ENCODE results near the gene NOTCH2.

Gene NOTCH2

DNA sequence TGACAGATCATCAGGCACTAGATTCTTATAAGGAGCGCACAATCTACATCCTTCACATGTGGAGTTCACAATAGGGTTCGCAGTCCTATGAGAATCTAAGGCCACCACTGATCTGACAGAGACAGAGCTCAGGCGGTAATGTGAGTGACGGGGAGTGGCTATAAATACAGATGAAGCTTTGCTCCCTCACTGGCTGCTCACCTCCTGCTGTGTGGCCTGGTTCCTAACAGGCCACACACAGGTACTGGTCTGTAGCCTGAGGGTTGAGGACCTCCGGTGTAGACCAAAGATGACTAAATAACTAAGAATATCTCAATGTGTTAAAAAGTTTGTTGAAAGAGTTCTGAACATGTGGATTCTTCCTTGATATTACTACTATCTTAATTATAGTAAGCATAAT is 117.0 kb downstream of the NOTCH2 start:
- H3K9me3 ChIP-seq (ENCODE audit: insufficient read depth, low read depth, low read length) = no peaks in the 10 kb centered on the region
- no peak overlapping the region for H4K12ac ChIP-seq (ENCODE audit: low read depth, low read length)
- no peak overlapping the region for H3K4ac ChIP-seq (ENCODE audit: low read depth, low read length)
- peaks cover 11 to 23% of the 10 kb centered on the region in 2 experiments for H3K36me3 ChIP-seq (ENCODE audit: control insufficient read depth in 1 of 2, insufficient read depth in 2 of 2, low read length in 2 of 2)
- no peak overlapping the region for H3K23ac ChIP-seq (ENCODE audit: low read length)
- no peak overlapping the region for H2BK5ac ChIP-seq (ENCODE audit: low read depth, low read length, poor library complexity)
- DNase-seq = no peak
- H3K27me3 ChIP-seq (ENCODE audit: insufficient read depth, low read length) = no peaks in the 10 kb centered on the region
- no peaks in the 10 kb centered on the region for H3K79me1 ChIP-seq (ENCODE audit: low read length)
- no peak overlapping the region for H3K18ac ChIP-seq (ENCODE audit: low read length)
- no peak overlapping the region for H2BK12ac ChIP-seq (ENCODE audit: low read length)
- no peak overlapping the region for H3K14ac ChIP-seq (ENCODE audit: low read length)
- no peak overlapping the region for H2BK120ac ChIP-seq (ENCODE audit: insufficient read depth, low read length, poor library complexity)
- H3K4me2 ChIP-seq (ENCODE audit: low read length) = no peak overlapping the region
- no peaks in the 10 kb centered on the region for H3K79me2 ChIP-seq (ENCODE audit: control insufficient read depth, insufficient read depth, low read length, poor library complexity)
- no peak overlapping the region for H4K91ac ChIP-seq (ENCODE audit: low read depth, low read length)
- H3K4me3 ChIP-seq (ENCODE audit: low read depth, low read length) = no peak overlapping the region
- no peak overlapping the region for H2AFZ ChIP-seq (ENCODE audit: insufficient read depth, low read length, poor library complexity)
- H3K27ac ChIP-seq (ENCODE audit: low read depth, low read length) = no peak overlapping the region
- no peak overlapping the region for H4K8ac ChIP-seq (ENCODE audit: low read depth, low read length)
- no peak overlapping the region for H3K9ac ChIP-seq (ENCODE audit: low read length)
- no peak overlapping the region for H2AK5ac ChIP-seq (ENCODE audit: low read length)
- no peaks in the 10 kb centered on the region for H3K4me1 ChIP-seq (ENCODE audit: control insufficient read depth in 1 of 2, insufficient read depth in 2 of 2, low read length in 2 of 2)
- WGBS (ENCODE audit: extremely low coverage, insufficient coverage, insufficient read length) = no CpG with 5 or more reads among the region's 5 CpGs

- no peak overlapping the region for H4K12ac ChIP-seq (ENCODE audit: low read depth, low read length)
- peaks cover 9 to 17% of the 10 kb centered on the region in 2 experiments for H3K36me3 ChIP-seq (ENCODE audit: control insufficient read depth in 1 of 2, insufficient read depth in 2 of 2, low read length in 2 of 2)
- H2AK5ac ChIP-seq (ENCODE audit: low read length) = no peak overlapping the region
- H4K91ac ChIP-seq (ENCODE audit: low read depth, low read length) = no peak overlapping the region
- no peak overlapping the region for H3K14ac ChIP-seq (ENCODE audit: low read length)
- no peaks in the 10 kb centered on the region for H3K27me3 ChIP-seq (ENCODE audit: insufficient read depth, low read length)
- H3K4me3 ChIP-seq (ENCODE audit: low read depth, low read length) = no peak overlapping the region
- H3K4ac ChIP-seq (ENCODE audit: low read depth, low read length) = no peak overlapping the region
- no peak overlapping the region for H2AFZ ChIP-seq (ENCODE audit: insufficient read depth, low read length, poor library complexity)
- H3K23ac ChIP-seq (ENCODE audit: low read length) = no peak overlapping the region
- no peak overlapping the region for H2BK12ac ChIP-seq (ENCODE audit: low read length)
- no peak overlapping the region for H3K4me2 ChIP-seq (ENCODE audit: low read length)
- DNase-seq = peak; percentile 75 to 87
- WGBS (ENCODE audit: extremely low coverage, insufficient coverage, insufficient read length) = no CpG with 5 or more reads among the region's 6 CpGs
- no peak overlapping the region for H4K8ac ChIP-seq (ENCODE audit: low read depth, low read length)
- H3K79me1 ChIP-seq (ENCODE audit: low read length) = no peaks in the 10 kb centered on the region
- no peak overlapping the region for H2BK120ac ChIP-seq (ENCODE audit: insufficient read depth, low read length, poor library complexity)
- H3K4me1 ChIP-seq (ENCODE audit: control insufficient read depth in 1 of 2, insufficient read depth in 2 of 2, low read length in 2 of 2) = no peaks in the 10 kb centered on the region
- no peak overlapping the region for H3K18ac ChIP-seq (ENCODE audit: low read length)
- H3K9ac ChIP-seq (ENCODE audit: low read length) = no peak overlapping the region
- no peaks in the 10 kb centered on the region for H3K79me2 ChIP-seq (ENCODE audit: control insufficient read depth, insufficient read depth, low read length, poor library complexity)
- no peak overlapping the region for H2BK5ac ChIP-seq (ENCODE audit: low read depth, low read length, poor library complexity)
- no peak overlapping the region for H3K27ac ChIP-seq (ENCODE audit: low read depth, low read length)
- no peaks in the 10 kb centered on the region for H3K9me3 ChIP-seq (ENCODE audit: insufficient read depth, low read depth, low read length)
These were observed 120.9 kb downstream of the NOTCH2 start for GRCh38 chr1:119948342-119949214.

- Histone ChIP-seq H2BK5ac (ENCODE audit: low read depth, low read length, poor library complexity) (no peak overlapping the region), H3K14ac (ENCODE audit: low read length) (no peak overlapping the region), H4K12ac (ENCODE audit: low read depth, low read length) (no peak overlapping the region), H3K79me2 (ENCODE audit: control insufficient read depth, insufficient read depth, low read length, poor library complexity) (no peaks in the 10 kb centered on the region), H2AK5ac (ENCODE audit: low read length) (no peak overlapping the region), H3K27me3 (ENCODE audit: insufficient read depth, low read length) (no peaks in the 10 kb centered on the region), H4K8ac (ENCODE audit: low read depth, low read length) (no peak overlapping the region), H3K27ac (ENCODE audit: low read depth, low read length) (no peak overlapping the region), H3K9ac (ENCODE audit: low read length) (no peak overlapping the region), H3K18ac (ENCODE audit: low read length) (no peak overlapping the region), H3K4me3 (ENCODE audit: low read depth, low read length) (no peak overlapping the region), H3K9me3 (ENCODE audit: insufficient read depth, low read depth, low read length) (no peaks in the 10 kb centered on the region), H3K79me1 (ENCODE audit: low read length) (no peaks in the 10 kb centered on the region), H2BK12ac (ENCODE audit: low read length) (no peak overlapping the region), H2BK120ac (ENCODE audit: insufficient read depth, low read length, poor library complexity) (no peak overlapping the region), H2AFZ (ENCODE audit: insufficient read depth, low read length, poor library complexity) (no peak overlapping the region), H3K4ac (ENCODE audit: low read depth, low read length) (no peak overlapping the region), H3K36me3 (ENCODE audit: control insufficient read depth in 1 of 2, insufficient read depth in 2 of 2, low read length in 2 of 2) (peaks cover 8 to 14% of the 10 kb centered on the region in 2 experiments), H3K4me2 (ENCODE audit: low read length) (no peak overlapping the region), H3K23ac (ENCODE audit: low read length) (no peak overlapping the region), H4K91ac (ENCODE audit: low read depth, low read length) (no peak overlapping the region), H3K4me1 (ENCODE audit: control insufficient read depth in 1 of 2, insufficient read depth in 2 of 2, low read length in 2 of 2) (no peaks in the 10 kb centered on the region)
- no peak for DNase-seq
- WGBS (ENCODE audit: extremely low coverage, insufficient coverage, insufficient read length) = no CpG with 5 or more reads among the region's 3 CpGs
These were observed 122.0 kb downstream of the NOTCH2 start for GRCh38 chr1:119947468-119947867.

- no peak overlapping the region for H3K18ac ChIP-seq (ENCODE audit: low read length)
- H3K4me3 ChIP-seq (ENCODE audit: low read depth, low read length) = no peak overlapping the region
- no CpG with 5 or more reads among the region's 1 CpG for WGBS (ENCODE audit: extremely low coverage, insufficient coverage, insufficient read length)
- H2AK5ac ChIP-seq (ENCODE audit: low read length) = no peak overlapping the region
- H3K4me2 ChIP-seq (ENCODE audit: low read length) = no peak overlapping the region
- no peak overlapping the region for H3K4ac ChIP-seq (ENCODE audit: low read depth, low read length)
- no peaks in the 10 kb centered on the region for H3K27me3 ChIP-seq (ENCODE audit: insufficient read depth, low read length)
- no peak overlapping the region for H4K8ac ChIP-seq (ENCODE audit: low read depth, low read length)
- no peak overlapping the region for H4K91ac ChIP-seq (ENCODE audit: low read depth, low read length)
- no peaks in the 10 kb centered on the region for H3K79me2 ChIP-seq (ENCODE audit: control insufficient read depth, insufficient read depth, low read length, poor library complexity)
- no peak overlapping the region for H2BK5ac ChIP-seq (ENCODE audit: low read depth, low read length, poor library complexity)
- H4K12ac ChIP-seq (ENCODE audit: low read depth, low read length) = no peak overlapping the region
- H3K14ac ChIP-seq (ENCODE audit: low read length) = no peak overlapping the region
- no peaks in the 10 kb centered on the region for H3K9me3 ChIP-seq (ENCODE audit: insufficient read depth, low read depth, low read length)
- no peaks in the 10 kb centered on the region for H3K79me1 ChIP-seq (ENCODE audit: low read length)
- no peak overlapping the region for H2AFZ ChIP-seq (ENCODE audit: insufficient read depth, low read length, poor library complexity)
- H3K9ac ChIP-seq (ENCODE audit: low read length) = no peak overlapping the region
- H2BK120ac ChIP-seq (ENCODE audit: insufficient read depth, low read length, poor library complexity) = no peak overlapping the region
- no peak overlapping the region for H3K27ac ChIP-seq (ENCODE audit: low read depth, low read length)
- H3K23ac ChIP-seq (ENCODE audit: low read length) = no peak overlapping the region
- no peak overlapping the region for H2BK12ac ChIP-seq (ENCODE audit: low read length)
- H3K4me1 ChIP-seq (ENCODE audit: control insufficient read depth in 1 of 2, insufficient read depth in 2 of 2, low read length in 2 of 2) = no peaks in the 10 kb centered on the region
- H3K36me3 ChIP-seq (ENCODE audit: control insufficient read depth in 1 of 2, insufficient read depth in 2 of 2, low read length in 2 of 2) = peaks cover 7 to 12% of the 10 kb centered on the region in 2 experiments
- peak in 1 of 2 donors; percentile 19 for DNase-seq
These were observed 122.7 kb downstream of the NOTCH2 start for GRCh38 chr1:119946724-119947123.

All from trophoblast cell (in vitro differentiated cells and primary cell).